Lower leg skin (tissue), 3 donors: Measurements from ENCODE around the gene PLXNC1.

Source experiments
- POLR2A ChIP-seq, 2 donors: fragments of 450-650 bp; IDR thresholded peaks; one replicate each; pipeline ENCODE4 v1.6.1; 2016 to 2017; ENCODE audit warnings: antibody characterized with exemption in 2 of 2, mild to moderate bottlenecking in 1 of 2, moderate library complexity in 1 of 2
- TF ChIP-seq, protein P1 (sequence below), 3 donors: fragments of 450-650 bp; IDR thresholded peaks; one replicate each; pipeline ENCODE4 v1.5.1; 2016; ENCODE audit warnings: antibody characterized with exemption in 3 of 3, mild to moderate bottlenecking in 3 of 3, moderate library complexity in 2 of 3

DNA sequence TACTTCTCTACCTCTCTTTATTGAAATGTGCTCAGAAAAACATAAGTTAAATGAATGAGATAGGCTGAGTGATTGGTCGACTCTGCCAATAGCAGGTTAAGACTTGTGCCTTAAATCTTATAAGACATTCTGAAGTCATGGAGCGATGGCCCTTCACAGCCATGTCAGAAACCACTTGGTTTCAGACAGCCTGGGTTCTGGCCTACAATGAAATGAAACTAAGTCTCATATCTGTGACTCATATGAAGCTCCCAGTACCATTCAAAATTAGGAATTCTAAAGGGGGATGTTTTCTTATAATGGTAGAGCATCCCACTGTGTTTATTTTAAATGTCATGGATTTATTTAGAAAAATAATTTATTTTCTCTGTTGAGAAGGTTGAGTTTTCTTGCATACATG, 42.6 kb downstream of the PLXNC1 start:
- no peak for TF ChIP-seq POLR2A (IDR thresholded peaks at IDR 0.05)
- TF ChIP-seq, protein P1, sequence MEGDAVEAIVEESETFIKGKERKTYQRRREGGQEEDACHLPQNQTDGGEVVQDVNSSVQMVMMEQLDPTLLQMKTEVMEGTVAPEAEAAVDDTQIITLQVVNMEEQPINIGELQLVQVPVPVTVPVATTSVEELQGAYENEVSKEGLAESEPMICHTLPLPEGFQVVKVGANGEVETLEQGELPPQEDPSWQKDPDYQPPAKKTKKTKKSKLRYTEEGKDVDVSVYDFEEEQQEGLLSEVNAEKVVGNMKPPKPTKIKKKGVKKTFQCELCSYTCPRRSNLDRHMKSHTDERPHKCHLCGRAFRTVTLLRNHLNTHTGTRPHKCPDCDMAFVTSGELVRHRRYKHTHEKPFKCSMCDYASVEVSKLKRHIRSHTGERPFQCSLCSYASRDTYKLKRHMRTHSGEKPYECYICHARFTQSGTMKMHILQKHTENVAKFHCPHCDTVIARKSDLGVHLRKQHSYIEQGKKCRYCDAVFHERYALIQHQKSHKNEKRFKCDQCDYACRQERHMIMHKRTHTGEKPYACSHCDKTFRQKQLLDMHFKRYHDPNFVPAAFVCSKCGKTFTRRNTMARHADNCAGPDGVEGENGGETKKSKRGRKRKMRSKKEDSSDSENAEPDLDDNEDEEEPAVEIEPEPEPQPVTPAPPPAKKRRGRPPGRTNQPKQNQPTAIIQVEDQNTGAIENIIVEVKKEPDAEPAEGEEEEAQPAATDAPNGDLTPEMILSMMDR (IDR thresholded peaks at IDR 0.05) = no peak
